ENCODE results near the gene ADO. TPM values are rescaled to one million over a fixed set of nuclear protein-coding genes. Genes with fewer than 3 reads are reported as not detected.
A peak's percentile ranks its signal among the peaks of the same experiment; 100 is the strongest.

Gene ADO
- total RNA-seq, 4 donors from 2014 or later, result 19.5 to 28.1 (median 23.4) TPM

GRCh38 chr10:62796896-62797295 is 7.6 kb upstream of the ADO start:
- Histone ChIP-seq H3K36me3 (no peaks in the 10 kb centered on the region), H3K27me3 (peaks cover 0 to 4% (median 2%) of the 10 kb centered on the region in 4 donors), H3K27ac (replicated peaks in 1 of 4) (no peak overlapping the region), H3K4me3 (no peak overlapping the region), H3K4me1 (no peaks in the 10 kb centered on the region), H3K9me3 (no peaks in the 10 kb centered on the region)
- TF ChIP-seq CTCF (IDR thresholded peaks at IDR 0.05) (no peak), EP300 (IDR thresholded peaks at IDR 0.05) (no peak), POLR2AphosphoS5 (IDR thresholded peaks at IDR 0.05) (no peak), POLR2A (IDR thresholded peaks at IDR 0.05; ENCODE audit: low read depth) (no peak)
- WGBS, result 83% methylated on average over 3 of the region's 3 CpGs
- intact Hi-C loops (cut with DNase I), result no loop called here
- no peak for DNase-seq (ENCODE audit: extremely low spot score)

- DNase-seq (ENCODE audit: extremely low spot score), result no peak
- H3K4me1 ChIP-seq, result peaks cover 8 to 28% (median 25%) of the 10 kb centered on the region in 4 donors
- no peaks in the 10 kb centered on the region for H3K36me3 ChIP-seq
- TF ChIP-seq CTCF (IDR thresholded peaks at IDR 0.05), result no peak
- no peak for TF ChIP-seq POLR2AphosphoS5 (IDR thresholded peaks at IDR 0.05)
- no peak for TF ChIP-seq POLR2A (IDR thresholded peaks at IDR 0.05; ENCODE audit: low read depth)
- no peak for TF ChIP-seq EP300 (IDR thresholded peaks at IDR 0.05)
- no peak overlapping the region for H3K27ac ChIP-seq (replicated peaks in 1 of 4)
- 92% methylated on average over 3 of the region's 3 CpGs for WGBS
- no peaks in the 10 kb centered on the region for H3K27me3 ChIP-seq
- no peak overlapping the region for H3K4me3 ChIP-seq
- intact Hi-C loops (cut with DNase I), result loop anchor here (5.0 kb wide), 1 partner anchor 335 kb away; no protein-coding TSS in a partner anchor
- no peaks in the 10 kb centered on the region for H3K9me3 ChIP-seq
These were observed 2.6 kb upstream of the ADO start for GRCh38 chr10:62801871-62802270.

GRCh38 chr10:62803724-62804355 is 680 bp upstream of the ADO start:
- TF ChIP-seq EP300 (IDR thresholded peaks at IDR 0.05) (no peak), POLR2AphosphoS5 (IDR thresholded peaks at IDR 0.05) (no peak), CTCF (IDR thresholded peaks at IDR 0.05) (no peak), POLR2A (IDR thresholded peaks at IDR 0.05; ENCODE audit: low read depth) (no peak)
- no peaks in the 10 kb centered on the region for H3K9me3 ChIP-seq
- peaks cover 0 to 12% (median 0%) of the 10 kb centered on the region in 4 donors for H3K36me3 ChIP-seq
- intact Hi-C loops (cut with DNase I), result loop anchor here (5.0 kb wide), 1 partner anchor 333 kb away; no protein-coding TSS in a partner anchor
- WGBS, result 43% methylated on average over 8 of the region's 11 CpGs
- DNase-seq (ENCODE audit: extremely low spot score), result no peak
- peak overlapping the region; percentile 75 to 97 (median 90) for H3K4me3 ChIP-seq
- peaks cover 19 to 47% (median 44%) of the 10 kb centered on the region in 4 donors for H3K4me1 ChIP-seq
- no peaks in the 10 kb centered on the region for H3K27me3 ChIP-seq
- H3K27ac ChIP-seq (replicated peaks in 1 of 4), result peak overlapping the region; percentile 94 to 98 (median 94)

- intact Hi-C loops (cut with DNase I), result no loop called here
- peak overlapping the region; percentile 75 to 97 (median 90) for H3K4me3 ChIP-seq
- peaks cover 19 to 54% (median 44%) of the 10 kb centered on the region in 4 donors for H3K4me1 ChIP-seq
- no peak for TF ChIP-seq CTCF (IDR thresholded peaks at IDR 0.05)
- TF ChIP-seq EP300 (IDR thresholded peaks at IDR 0.05), result no peak
- no peak for TF ChIP-seq POLR2AphosphoS5 (IDR thresholded peaks at IDR 0.05)
- no peak for TF ChIP-seq POLR2A (IDR thresholded peaks at IDR 0.05; ENCODE audit: low read depth)
- peaks cover 0 to 16% (median 0%) of the 10 kb centered on the region in 4 donors for H3K36me3 ChIP-seq
- DNase-seq (ENCODE audit: extremely low spot score), result no peak
- H3K9me3 ChIP-seq, result no peaks in the 10 kb centered on the region
- peak overlapping the region; percentile 94 to 98 (median 94) for H3K27ac ChIP-seq (replicated peaks in 1 of 4)
- WGBS, result 11% methylated on average over 17 of the region's 77 CpGs
- H3K27me3 ChIP-seq, result no peaks in the 10 kb centered on the region
These were observed 945 bp downstream of the ADO start for GRCh38 chr10:62805231-62806099.

Measured in esophagus muscularis mucosa (tissue), 4 donors.